A549 (cell line): Measurements from ENCODE around the gene CD46.

ENCODE experiments used
- CBX2 ChIP-seq: fragments of 200-600 bp; sonication (generic); IDR thresholded peaks from 2 replicates; pipeline ENCODE4 v1.6.1; 2016; ENCODE audit warnings: low read depth, mild to moderate bottlenecking, borderline replicate concordance
- CEBPB ChIP-seq, 2 experiments: fragments of >200 bp in 1 of 2; sonication (Bioruptor Twin) in 1 of 2; formaldehyde crosslinking in 1 of 2; IDR thresholded peaks; 2 replicates each; pipeline ENCODE4 v1.6.1; 2012 to 2016
- EP300 ChIP-seq, 2 experiments: fragments of >200 bp; sonication (Bioruptor Twin); formaldehyde crosslinking; IDR thresholded peaks; 2 replicates in 1 of 2; 3 replicates in 1 of 2; pipeline ENCODE4 v1.6.1; 2016 to 2017
- JUN ChIP-seq, 2 experiments: fragments of >200 bp; sonication (Bioruptor Twin); formaldehyde crosslinking; IDR thresholded peaks; 2 replicates in 1 of 2; 3 replicates in 1 of 2; pipeline ENCODE4 v1.6.1; 2016 to 2017
- JUNB ChIP-seq: fragments of >200 bp; sonication (Bioruptor Twin); formaldehyde crosslinking; IDR thresholded peaks from 2 replicates; pipeline ENCODE4 v1.6.1; 2016
- KDM1A ChIP-seq: fragments of 200-600 bp; sonication (generic); IDR thresholded peaks from 2 replicates; pipeline ENCODE4 v1.6.1; 2016; ENCODE audit warnings: low read depth, mild to moderate bottlenecking
- MAFK ChIP-seq: fragments of 450-650 bp; IDR thresholded peaks from 2 replicates; pipeline ENCODE4 v1.6.1; 2014; ENCODE audit not compliant: partially characterized antibody
- POLR2A ChIP-seq: IDR thresholded peaks from 2 replicates; pipeline ENCODE4 v1.6.1; 2012; ENCODE audit warnings: mild to moderate bottlenecking, low read length
- RAD21 ChIP-seq, 2 experiments: fragments of >200 bp in 1 of 2; sonication (Bioruptor Twin) in 1 of 2; formaldehyde crosslinking in 1 of 2; IDR thresholded peaks in 1 of 2; conservative IDR thresholded peaks in 1 of 2; 2 replicates in 1 of 2; 3 replicates in 1 of 2; pipeline ENCODE4 v1.6.1; 2012 to 2018; ENCODE audit warnings: inconsistent platforms in 1 of 2
- RNF2 ChIP-seq: fragments of 200-600 bp; sonication (generic); IDR thresholded peaks from 2 replicates; pipeline ENCODE4 v1.6.1; 2016; ENCODE audit warnings: low read depth, mild to moderate bottlenecking, antibody characterized with exemption, moderate library complexity, borderline replicate concordance
- TF ChIP-seq, protein P1 (sequence below): fragments of >200 bp; sonication (Bioruptor Twin); formaldehyde crosslinking; IDR thresholded peaks from 3 replicates; pipeline ENCODE4 v1.5.1; 2016
- TF ChIP-seq, protein P2 (sequence below): fragments of 200-600 bp; sonication (generic); IDR thresholded peaks from 2 replicates; pipeline ENCODE4 v1.6.1; 2016; ENCODE audit warnings: antibody characterized with exemption, mild to moderate bottlenecking, moderate library complexity

DNA sequence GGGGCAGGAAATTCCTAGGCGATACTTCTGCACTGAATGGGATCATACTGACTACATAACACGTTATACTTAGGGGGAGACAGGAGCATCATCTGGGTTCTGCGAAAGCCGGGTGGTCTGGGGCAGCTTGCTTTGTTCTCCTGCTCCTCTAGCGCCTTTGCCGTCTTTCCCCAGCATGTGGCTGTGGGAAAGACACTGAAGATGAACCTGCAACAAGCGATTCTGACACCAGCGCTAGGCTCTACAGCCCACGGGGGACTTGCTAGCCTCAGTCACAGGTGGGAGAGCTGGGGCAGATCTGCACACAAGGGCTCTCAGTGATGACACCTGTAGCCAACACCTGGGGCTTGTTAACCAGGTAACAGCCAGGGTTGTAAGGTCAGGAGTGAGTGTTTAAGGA, 51.8 kb downstream of the CD46 start:
- no peak for TF ChIP-seq JUNB
- TF ChIP-seq POLR2A = no peak
- TF ChIP-seq EP300 (IDR thresholded peaks at IDR 0.05) = no peak
- TF ChIP-seq, protein P1, sequence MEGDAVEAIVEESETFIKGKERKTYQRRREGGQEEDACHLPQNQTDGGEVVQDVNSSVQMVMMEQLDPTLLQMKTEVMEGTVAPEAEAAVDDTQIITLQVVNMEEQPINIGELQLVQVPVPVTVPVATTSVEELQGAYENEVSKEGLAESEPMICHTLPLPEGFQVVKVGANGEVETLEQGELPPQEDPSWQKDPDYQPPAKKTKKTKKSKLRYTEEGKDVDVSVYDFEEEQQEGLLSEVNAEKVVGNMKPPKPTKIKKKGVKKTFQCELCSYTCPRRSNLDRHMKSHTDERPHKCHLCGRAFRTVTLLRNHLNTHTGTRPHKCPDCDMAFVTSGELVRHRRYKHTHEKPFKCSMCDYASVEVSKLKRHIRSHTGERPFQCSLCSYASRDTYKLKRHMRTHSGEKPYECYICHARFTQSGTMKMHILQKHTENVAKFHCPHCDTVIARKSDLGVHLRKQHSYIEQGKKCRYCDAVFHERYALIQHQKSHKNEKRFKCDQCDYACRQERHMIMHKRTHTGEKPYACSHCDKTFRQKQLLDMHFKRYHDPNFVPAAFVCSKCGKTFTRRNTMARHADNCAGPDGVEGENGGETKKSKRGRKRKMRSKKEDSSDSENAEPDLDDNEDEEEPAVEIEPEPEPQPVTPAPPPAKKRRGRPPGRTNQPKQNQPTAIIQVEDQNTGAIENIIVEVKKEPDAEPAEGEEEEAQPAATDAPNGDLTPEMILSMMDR = no peak
- no peak for TF ChIP-seq KDM1A
- no peak for TF ChIP-seq CBX2
- no peak for TF ChIP-seq JUN (IDR thresholded peaks at IDR 0.05)
- TF ChIP-seq, protein P2, sequence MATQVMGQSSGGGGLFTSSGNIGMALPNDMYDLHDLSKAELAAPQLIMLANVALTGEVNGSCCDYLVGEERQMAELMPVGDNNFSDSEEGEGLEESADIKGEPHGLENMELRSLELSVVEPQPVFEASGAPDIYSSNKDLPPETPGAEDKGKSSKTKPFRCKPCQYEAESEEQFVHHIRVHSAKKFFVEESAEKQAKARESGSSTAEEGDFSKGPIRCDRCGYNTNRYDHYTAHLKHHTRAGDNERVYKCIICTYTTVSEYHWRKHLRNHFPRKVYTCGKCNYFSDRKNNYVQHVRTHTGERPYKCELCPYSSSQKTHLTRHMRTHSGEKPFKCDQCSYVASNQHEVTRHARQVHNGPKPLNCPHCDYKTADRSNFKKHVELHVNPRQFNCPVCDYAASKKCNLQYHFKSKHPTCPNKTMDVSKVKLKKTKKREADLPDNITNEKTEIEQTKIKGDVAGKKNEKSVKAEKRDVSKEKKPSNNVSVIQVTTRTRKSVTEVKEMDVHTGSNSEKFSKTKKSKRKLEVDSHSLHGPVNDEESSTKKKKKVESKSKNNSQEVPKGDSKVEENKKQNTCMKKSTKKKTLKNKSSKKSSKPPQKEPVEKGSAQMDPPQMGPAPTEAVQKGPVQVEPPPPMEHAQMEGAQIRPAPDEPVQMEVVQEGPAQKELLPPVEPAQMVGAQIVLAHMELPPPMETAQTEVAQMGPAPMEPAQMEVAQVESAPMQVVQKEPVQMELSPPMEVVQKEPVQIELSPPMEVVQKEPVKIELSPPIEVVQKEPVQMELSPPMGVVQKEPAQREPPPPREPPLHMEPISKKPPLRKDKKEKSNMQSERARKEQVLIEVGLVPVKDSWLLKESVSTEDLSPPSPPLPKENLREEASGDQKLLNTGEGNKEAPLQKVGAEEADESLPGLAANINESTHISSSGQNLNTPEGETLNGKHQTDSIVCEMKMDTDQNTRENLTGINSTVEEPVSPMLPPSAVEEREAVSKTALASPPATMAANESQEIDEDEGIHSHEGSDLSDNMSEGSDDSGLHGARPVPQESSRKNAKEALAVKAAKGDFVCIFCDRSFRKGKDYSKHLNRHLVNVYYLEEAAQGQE = no peak
- TF ChIP-seq MAFK = no peak
- no peak for TF ChIP-seq RAD21 (conservative IDR thresholded peaks at IDR 0.05 in 1 of 2, IDR thresholded peaks at IDR 0.05 in 1 of 2)
- no peak for TF ChIP-seq CEBPB (IDR thresholded peaks at IDR 0.05)
- TF ChIP-seq RNF2 = no peak
